Endometrium (tissue), 2 donors: ENCODE data around the gene EPB41L4A.
"Not testable (repeated sequence)": the region's sequence is repeated elsewhere in the genome, so short reads cannot be mapped to it uniquely, and the experiment has no call there.

Experiments used
- FAIRE-seq: peaks from 2 replicates; lab custom pipeline; 2012; peaks lifted over from hg19 to GRCh38; lab: Jason Lieb, UNC
- donor health status: control.
- donor health status: control.

EPB41L4A gene, protein sequence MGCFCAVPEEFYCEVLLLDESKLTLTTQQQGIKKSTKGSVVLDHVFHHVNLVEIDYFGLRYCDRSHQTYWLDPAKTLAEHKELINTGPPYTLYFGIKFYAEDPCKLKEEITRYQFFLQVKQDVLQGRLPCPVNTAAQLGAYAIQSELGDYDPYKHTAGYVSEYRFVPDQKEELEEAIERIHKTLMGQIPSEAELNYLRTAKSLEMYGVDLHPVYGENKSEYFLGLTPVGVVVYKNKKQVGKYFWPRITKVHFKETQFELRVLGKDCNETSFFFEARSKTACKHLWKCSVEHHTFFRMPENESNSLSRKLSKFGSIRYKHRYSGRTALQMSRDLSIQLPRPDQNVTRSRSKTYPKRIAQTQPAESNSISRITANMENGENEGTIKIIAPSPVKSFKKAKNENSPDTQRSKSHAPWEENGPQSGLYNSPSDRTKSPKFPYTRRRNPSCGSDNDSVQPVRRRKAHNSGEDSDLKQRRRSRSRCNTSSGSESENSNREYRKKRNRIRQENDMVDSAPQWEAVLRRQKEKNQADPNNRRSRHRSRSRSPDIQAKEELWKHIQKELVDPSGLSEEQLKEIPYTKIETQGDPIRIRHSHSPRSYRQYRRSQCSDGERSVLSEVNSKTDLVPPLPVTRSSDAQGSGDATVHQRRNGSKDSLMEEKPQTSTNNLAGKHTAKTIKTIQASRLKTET

DNA sequence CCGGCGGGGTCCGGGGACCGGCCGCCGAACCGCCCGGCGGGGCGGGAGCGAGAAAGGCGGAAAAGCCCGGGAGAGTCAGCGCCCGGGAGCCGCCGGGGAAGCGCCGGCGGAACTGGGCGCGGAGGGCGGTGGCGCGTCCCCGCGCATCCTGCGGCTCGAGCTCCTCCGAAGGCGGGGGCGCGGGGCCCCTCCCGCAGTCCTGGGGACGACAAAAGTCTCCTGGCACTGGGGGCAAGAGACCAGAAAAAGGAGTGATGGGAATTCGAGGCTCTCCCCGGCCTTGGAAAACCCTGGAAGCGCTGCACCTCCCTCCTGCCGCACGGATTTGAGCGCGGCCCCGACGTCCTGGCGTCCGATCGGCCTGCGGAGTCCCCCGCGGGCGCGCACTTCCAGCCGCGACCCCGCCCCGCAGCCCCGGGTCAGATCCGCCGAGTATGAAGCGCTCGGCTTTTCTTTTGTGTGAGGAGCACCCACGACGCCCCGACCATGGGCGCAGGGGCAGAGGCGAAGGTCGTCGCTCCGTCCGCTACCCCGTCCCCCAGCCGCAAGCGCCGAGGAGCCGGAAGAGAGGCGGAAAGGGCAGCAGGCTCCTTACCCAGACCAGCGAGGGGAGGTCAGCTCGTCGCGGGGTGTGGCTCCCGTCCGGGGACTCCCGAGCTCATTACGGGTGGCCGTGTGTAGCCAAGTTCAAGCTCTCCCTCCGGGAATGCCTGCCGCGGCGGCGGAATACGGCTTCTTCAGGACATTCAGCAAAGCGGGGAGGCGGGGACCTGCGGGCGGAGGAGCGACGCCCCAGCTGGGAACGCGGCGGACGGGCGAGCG, at the start of gene EPB41L4A:
EPB41L4A (minus strand) TSS at position 114 of the 822 bp plus-strand sequence. CDS start 238 bp downstream, outside the sequence.
- no peak for FAIRE-seq

- no peak for FAIRE-seq
Observed at GRCh38 chr5:112467485-112467884, 48.4 kb upstream of the EPB41L4A start.

GRCh38 chr5:112466261-112466660, 47.2 kb upstream of the EPB41L4A start:
- not testable (repeated sequence) for FAIRE-seq

- FAIRE-seq = not testable (repeated sequence)
Observed at GRCh38 chr5:112447187-112447760, 28.2 kb upstream of the EPB41L4A start.

GRCh38 chr5:112445626-112446350, 26.7 kb upstream of the EPB41L4A start:
- FAIRE-seq = no peak

- not testable (repeated sequence) for FAIRE-seq
Observed at GRCh38 chr5:112443932-112444331, 24.9 kb upstream of the EPB41L4A start.

- no peak for FAIRE-seq
Observed at GRCh38 chr5:112440031-112440430, 21.0 kb upstream of the EPB41L4A start.

GRCh38 chr5:112436144-112436543, 17.1 kb upstream of the EPB41L4A start:
- no peak for FAIRE-seq

- FAIRE-seq = no peak
Observed at GRCh38 chr5:112434641-112435040, 15.6 kb upstream of the EPB41L4A start.

GRCh38 chr5:112426202-112426601, 7.1 kb upstream of the EPB41L4A start:
- FAIRE-seq = not testable (repeated sequence)

DNA sequence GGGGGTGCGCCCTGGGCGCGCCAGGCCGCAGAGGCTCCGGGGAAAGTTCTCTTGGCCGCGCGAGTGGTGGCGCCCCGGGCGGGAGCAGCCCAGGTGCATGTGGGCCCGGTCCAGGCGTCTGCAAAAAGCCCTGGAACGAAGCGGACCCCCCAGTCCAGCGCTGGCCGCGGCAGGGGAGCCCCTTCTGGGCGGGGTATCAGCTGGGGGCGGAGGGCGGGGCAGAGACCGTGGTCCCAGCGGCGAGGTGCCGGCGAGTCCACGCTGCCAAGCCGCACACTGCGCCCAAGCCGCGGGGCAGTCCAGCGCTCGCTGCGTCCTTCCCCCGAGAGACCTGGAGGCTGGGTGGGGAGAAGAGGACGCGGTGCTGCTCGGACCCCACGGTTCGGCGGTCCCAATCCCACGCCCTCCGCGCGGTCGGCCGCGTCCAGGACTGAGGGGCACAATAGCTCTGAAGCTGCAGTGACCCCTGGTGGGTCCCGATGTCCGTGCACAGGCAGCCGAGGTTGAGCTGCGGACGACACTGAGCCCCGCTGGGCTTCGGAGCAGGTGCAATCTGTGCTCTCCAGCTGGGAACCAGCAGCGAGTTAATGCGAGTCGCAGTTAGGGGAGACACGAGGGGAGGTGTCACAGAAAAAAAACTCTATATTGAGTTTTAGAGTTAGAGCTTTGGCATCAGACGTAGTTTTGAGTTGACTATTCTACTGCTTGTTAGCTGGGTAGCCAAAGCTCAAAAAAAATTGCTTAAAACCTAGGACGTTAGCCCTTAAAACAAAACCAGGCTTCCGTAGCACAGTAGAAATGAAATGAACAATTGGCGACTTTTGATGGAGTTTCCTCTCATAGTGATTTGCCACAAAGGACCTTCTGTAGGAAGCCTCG, 1.1 kb upstream of the EPB41L4A start:
- FAIRE-seq = no peak

GRCh38 chr5:112418659-112419163, 366 bp downstream of the EPB41L4A start:
- no peak for FAIRE-seq

DNA sequence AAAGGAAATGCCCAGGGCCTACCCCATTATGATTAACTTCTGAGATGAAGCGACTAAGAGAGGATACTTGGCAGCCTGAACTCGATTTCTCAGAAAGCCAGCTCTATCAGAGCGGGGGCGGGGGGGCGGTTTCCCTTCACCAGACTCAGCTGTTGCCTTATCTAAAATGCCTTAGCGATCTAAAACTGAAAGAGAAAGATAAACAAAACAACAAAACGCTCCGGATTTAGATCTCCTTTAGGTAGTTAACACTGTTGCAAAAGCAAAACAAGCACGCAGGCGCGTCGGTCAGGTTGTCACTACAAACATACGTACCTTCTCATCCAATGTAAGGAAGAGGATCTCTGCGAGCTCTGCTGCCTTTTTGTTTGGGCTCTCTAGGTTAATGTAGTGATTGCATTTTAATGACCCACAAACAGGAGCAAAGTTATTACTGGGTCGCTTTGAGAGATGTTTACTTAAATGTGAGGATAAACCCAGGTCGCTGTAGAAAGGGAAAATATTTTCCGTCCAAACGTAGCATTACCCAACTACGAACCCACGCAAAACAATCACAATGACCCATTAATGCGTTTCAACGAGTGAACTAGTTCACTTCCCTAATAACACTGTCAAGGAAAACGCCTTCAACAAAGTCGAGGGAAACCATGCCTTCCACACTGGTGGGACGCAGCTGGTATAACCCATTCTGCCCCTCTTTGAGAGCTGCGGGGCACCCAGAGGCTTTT, 982 bp downstream of the EPB41L4A start:
- no peak for FAIRE-seq

GRCh38 chr5:112415552-112415951, 3.5 kb downstream of the EPB41L4A start:
- FAIRE-seq = no peak

DNA sequence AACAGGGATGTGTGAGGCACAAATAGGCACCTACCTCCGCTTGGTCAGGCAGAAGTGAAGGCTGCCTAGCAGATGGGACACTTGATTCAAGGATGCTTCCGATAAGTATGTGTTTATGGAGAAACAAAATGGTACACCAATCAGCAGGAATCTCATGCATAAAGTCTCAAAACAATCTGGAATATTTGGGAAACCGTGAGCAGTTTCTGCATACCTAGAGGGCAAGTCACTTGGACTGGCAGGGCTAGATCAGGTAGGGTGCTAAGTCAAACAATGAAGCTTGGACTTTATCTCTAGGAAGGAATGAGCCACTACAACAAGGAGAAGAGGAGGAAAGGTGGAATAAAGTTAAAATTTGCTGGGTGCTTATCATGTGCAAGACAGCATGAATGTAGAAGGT, 5.5 kb downstream of the EPB41L4A start:
- FAIRE-seq = no peak

GRCh38 chr5:112412346-112412745, 6.7 kb downstream of the EPB41L4A start:
- no peak for FAIRE-seq

GRCh38 chr5:112411903-112412302, 7.2 kb downstream of the EPB41L4A start:
- FAIRE-seq = no peak

GRCh38 chr5:112407666-112408065, 11.4 kb downstream of the EPB41L4A start:
- FAIRE-seq = no peak

GRCh38 chr5:112407240-112407639, 11.8 kb downstream of the EPB41L4A start:
- no peak for FAIRE-seq

GRCh38 chr5:112403069-112403468, 16.0 kb downstream of the EPB41L4A start:
- no peak for FAIRE-seq
